HG02943 (cell line): ENCODE data around the gene CPLX1.
A peak's percentile ranks its signal among the peaks of the same experiment; 100 is the strongest.
"Not testable (repeated sequence)": the region's sequence is repeated elsewhere in the genome, so short reads cannot be mapped to it uniquely, and the experiment has no call there.

ENCODE experiments used
- ATAC-seq: cut with Tn5 transposase; IDR thresholded peaks from one replicate; pipeline ENCODE4 v1.9.1; 2021; ENCODE audit warnings: mild to moderate bottlenecking, low read depth, moderate library complexity; ENCODE audit not compliant: unreplicated experiment

CPLX1 gene

DNA sequence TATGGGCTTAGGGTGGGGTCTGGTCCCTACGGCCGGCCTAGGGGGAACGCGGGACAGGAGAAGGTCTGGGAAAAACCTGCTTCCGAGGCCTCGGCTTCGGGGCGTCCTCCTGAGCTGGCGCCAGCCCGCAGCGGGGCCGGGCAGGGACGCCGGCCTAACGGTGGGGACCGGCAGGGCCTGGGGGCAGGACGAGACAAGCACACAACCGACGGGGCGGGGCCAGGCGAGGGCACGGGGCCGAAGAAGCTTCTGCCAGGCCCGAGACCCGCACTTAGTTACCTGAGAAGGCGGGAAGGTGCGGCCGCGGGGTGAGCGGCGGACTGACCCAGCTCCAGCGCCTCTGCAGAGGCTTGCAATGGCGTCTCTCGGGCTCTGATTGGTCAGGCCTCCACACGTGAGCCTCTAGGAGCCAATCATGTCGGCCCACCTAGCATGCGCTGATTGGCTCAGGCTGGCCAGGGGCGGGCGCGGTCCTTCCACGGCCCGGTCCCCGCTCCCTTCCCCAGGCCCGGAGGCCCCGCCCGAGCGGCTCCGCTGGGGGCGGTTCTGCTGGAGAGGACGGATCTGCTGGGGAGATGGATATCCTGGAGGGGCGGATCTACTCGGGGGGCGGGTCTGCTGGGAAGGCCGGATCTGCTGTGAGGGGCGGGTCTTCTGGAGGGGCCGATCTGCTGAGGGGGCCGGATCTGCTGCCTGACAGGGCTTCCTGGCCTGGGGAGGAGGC is 44.3 kb downstream of the CPLX1 start:
- ATAC-seq = peak; percentile 93

DNA sequence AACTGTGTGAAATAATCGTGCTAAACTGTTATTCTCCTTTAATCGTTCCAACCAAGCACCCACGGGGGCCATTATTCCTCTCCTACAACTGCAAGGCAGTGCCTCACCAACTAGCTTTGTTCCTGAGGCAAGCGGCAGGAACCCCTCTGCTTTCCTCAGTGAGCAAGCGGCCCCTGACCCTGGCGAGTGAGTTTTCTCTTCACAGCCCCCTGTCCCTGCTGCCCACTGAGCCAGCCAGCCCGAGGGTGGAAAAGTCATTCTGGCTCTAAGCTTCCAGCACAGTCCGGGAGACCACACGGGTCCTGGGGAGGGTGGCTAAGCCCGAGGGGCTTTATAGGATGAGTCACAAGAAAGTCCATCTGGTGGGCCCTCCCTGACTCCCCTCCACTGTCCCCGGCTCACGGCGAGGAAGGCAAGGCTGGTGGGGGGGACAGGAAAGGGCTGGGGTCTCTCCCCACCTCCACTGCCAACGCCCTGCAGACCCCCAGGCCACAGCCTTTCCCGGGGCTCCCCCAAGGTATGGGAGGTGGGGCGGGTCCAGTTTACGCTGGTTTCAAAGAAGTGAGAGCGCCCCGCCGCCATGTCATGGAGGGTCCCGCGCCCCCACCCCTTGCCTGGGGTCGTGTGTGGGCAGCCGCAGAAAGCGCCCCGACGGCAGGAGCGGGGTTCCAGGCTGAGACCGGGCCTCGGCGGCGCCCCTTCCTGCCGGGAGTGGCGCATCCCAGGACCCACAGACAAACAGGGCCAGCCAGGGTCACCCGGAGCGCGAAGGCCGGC is 45.0 kb downstream of the CPLX1 start:
- ATAC-seq = peak; percentile 2

DNA sequence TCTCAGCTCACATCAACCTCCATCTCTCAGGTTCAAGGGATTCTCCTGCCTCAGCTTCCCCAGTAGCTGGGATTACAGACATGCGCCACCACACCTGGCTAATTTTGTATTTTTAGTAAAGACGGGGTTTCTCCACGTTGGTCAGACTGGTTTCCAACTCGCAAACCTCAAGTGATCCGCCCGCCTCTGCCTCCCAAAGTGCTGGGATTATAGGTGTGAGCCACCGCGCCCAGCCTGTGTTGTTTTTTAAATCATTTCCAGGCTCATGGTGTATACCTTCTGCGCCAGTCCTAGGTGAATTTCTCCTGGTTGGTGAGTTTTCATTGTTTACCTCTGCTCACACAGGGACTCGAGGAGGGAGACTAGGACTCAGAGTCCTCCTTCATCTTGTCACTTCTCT is 45.7 kb downstream of the CPLX1 start:
- ATAC-seq = not testable (repeated sequence)

DNA sequence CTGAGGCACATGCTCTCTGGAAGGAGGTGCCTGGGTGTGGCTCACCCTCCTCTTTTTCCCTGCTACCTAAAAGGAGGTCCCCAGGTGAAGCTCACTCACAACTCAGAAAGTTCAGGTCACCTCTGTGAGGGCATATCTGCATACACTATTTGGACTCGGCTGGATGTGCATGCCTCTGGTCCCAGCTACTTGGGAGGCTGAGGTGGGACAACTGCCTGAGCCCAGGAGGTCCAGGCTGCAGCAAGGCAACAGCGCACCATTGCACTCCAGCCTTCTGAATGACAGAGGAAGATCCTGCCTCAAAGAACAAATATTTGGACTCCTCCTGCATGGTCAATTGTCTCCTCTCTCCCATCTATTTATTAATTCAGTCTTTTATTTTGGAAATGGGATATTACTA is 46.4 kb downstream of the CPLX1 start:
- ATAC-seq = no peak

DNA sequence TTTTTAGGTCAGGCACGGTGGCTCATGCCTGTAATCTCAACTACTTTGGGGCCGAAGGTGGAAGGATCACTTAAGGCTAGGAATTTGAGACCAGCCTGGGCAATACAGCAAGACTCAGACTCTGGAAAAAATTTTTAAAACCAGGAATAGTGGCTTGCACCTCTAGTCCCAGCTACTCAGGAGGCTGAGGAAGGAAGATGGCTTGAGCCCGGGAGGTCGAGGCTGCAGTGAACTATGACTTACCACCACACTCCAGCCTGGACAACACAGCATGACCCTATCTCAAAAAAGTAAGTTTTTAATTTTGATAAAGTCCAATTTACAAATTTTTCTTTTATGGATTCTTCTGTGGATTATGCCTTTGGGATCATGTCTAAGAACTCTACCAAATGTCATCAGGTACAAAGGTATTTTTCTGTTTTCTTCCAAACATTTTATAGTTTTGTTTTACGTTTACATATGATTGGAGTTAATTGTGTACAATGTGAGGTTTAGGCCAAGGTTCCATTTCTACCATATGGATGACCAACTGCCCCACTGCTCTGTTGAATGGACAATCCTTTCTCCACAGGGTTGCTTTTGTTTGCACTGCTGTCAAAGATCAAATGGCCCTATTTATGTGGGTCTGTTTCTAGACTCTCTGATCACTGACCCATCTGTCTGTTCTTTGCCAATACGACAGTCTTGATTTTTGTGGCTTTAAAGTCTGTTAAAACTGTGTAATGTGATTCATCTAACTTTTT is 48.2 kb downstream of the CPLX1 start:
- ATAC-seq = no peak

DNA sequence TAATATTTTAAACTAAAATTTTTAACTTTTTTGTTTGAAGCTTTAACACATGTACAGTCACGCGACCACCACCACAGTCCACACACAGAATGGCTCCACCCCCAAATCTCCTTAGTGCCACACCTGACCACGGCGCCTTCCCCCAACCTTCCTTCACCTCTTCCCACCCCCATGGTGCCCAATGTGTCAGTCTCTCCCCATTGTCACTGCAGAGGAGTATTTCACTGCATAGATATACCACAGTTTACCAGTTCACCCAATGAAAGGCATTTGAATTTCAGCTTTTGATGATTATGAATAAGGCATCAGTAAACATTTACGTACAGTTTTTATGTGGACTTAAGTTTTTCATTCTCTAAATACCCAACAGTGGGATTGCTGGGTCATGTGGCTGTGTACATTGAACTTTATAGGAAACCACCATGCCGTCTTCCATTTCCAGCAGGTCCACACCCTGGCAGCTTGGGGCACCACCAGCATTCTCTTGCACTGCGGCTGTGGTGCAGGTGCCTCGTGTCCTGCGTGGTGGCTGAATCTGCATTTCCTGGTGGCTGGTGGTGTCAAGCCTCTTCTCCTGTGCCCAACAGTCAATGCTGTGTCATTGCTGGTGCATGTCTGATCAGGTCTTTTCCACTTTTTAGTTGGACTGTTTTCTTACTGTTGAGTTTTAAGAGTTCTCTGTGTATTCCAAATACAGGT is 49.0 kb downstream of the CPLX1 start:
- ATAC-seq = no peak

DNA sequence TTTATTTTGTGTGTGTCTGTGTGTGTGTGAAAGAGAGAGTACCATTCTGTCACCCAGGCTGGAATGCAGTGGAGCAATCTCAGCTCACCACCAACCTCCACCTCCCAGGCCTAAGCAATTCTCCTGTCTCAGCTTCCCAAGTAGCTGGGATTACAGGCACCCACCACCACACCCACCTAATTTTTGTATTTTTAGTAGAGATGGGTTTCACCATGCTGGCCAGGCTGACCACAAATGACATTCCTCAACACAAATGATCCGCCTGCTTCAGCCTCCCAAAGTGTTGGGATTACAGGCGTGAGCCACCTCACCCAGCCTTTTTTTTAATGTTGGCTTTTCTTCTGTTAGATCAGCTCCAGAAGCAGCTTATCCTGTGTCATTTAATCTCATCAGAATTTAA is 50.4 kb downstream of the CPLX1 start:
- not testable (repeated sequence) for ATAC-seq

DNA sequence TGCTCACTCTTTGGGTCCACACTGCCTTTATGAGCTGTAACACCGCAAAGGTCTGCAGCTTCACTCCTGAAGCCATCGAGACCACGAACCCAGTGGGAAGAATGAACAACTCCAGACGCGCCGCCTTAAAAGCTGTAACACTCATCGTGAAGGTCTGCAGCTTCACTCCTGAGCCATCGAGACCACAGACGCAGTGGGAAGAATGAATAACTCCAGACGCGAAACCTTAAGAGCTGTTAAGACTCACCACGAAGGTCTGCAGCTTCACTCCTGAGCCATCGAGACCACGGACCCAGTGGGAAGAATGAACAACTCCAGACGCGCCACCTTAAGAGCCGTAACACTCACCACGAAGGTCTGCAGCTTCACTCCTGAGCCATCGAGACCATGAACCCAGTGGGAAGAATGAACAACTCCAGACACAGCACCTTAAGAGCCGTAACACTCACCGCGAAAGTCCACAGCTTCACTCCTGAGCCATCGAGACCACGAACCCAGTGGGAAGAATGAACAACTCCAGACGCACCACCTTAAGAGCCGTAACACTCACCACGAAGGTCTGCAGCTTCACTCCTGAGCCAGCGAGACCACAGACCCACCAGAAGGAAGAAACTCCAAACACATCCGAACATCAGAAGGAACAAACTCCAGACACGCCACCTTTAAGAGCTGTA is 51.4 kb downstream of the CPLX1 start:
- ATAC-seq = not testable (repeated sequence)

DNA sequence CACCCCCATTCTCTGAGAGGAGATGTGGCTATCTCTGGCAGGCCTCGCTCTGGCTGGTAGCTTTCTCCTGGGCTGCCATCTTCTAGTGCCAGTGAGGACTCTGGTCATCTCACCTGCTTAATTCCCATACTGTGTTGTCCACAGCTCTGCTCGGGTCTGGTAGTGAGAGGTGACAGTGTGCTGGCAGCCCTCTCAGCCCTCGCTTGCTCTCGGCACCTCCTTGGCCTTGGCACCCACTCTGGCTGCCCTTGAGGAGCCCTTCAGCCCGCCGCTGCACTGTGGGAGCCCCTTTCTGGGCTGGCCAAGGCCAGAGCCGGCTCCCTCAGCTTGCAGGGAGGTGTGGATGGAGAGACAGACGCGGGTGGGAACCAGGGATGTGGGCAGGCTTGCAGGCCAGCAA is 52.7 kb downstream of the CPLX1 start:
- no peak for ATAC-seq

DNA sequence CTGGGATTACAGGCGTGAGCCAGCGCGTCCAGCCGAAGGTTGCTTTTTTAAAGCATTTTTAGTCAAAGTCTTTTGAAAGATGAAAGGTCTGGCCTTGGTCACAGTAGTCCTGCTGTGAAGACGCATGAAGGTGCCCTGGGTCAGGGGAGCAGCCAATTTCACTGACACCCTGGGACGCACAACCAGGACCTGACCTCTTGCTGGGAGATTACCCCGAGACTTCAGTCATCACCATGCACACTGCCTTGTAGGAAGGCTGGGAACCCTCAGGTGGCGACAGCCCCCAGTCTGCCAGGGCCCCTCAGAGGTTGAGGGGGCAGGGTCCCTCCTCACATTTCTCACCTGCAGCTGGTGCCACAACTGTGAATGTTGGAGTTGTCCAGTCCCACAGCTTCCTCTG is 53.2 kb downstream of the CPLX1 start:
- no peak for ATAC-seq

DNA sequence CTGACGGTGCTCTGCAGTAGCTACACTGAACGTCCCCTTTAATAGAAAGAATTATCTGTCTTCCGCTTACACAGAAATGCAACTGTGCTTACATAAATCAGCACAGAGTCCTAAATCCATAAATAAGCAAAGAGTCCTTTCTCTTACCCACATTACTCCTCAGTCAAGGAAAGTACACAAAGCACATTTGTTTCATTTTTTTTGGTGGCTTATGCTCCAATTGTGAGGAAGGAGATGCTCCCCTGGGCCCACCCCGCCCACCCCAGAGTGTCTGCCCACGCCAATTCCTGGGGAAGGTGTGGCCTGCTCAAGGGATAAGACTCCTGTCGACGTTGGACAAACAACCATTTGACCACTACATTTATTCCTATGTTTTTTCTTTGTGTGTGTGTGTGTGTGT is 53.8 kb downstream of the CPLX1 start:
- no peak for ATAC-seq

DNA sequence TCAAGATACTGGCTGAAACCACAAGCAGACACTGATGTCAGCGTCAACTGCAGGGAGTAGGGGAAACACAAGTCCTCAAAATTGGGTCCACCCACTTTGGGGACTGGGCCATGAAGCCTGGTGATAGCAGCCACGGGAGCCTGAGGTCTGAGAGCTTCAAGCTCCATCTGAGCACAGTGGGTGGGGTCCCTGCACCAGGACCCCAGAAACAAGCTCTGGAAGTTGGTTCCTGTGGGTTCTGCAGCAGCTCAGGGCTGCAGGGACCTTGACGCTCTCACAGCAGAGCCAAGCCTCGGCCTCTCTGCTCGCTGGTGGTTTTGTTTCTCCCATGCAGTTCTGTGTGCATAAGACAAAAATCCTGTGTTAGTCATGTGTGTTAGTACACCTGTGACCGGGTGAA is 54.5 kb downstream of the CPLX1 start:
- no peak for ATAC-seq

DNA sequence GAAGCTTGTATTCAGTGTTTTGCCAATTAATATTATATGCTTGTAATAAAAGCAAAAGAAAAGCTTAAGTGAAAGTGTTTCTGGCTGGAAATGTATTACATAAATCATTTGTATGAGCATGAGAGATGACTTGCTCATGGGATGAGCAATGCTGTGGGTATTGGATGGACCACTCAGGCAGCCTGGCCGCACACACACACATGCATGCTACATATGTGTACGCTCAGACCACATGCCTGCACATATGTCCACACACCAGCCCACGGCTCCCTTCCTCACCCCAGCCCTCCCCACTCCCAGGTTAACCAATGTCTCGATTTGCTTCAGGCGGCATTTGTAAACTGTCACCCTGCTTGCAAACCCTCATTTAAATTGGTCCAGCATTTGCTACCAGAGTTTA is 55.9 kb downstream of the CPLX1 start:
- ATAC-seq = no peak

DNA sequence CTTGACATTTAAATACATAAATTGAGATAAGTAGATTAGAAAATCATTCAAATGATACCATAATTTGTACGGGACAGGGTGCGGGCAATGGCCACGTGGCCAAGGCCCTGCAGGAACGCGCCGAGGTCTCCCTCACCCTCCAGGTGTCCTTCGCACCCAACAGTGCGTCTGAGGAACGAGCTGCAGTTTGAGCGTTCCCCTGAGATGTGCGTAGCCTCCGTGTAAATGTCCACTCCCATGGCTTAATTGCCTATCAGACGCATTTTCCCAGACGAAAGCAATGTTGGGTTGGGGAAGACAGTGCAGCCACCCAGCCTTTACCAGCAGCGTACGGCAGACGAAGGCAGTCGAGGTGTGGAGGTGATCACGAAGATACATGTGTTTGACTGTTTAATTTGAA is 56.4 kb downstream of the CPLX1 start:
- ATAC-seq = no peak

DNA sequence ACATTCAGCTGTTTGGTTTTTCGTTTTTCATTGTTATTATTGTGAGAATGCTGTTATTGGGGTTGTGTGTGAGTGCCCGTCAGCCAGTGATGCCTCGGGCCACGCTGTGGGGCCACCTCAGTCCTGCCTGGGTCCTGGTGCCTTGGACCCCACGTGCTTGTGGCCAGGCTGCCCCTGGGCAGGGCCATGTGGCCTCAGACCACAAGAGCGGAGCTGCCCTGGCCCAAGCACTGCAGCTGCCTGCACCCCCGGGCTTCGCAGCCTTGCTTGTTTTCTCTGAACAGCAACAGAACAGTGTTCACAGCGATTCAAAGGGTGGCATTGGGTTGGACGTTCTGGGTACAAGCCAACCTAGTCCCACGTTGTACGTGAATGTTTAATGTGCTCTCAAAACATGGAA is 56.9 kb downstream of the CPLX1 start:
- ATAC-seq = no peak

DNA sequence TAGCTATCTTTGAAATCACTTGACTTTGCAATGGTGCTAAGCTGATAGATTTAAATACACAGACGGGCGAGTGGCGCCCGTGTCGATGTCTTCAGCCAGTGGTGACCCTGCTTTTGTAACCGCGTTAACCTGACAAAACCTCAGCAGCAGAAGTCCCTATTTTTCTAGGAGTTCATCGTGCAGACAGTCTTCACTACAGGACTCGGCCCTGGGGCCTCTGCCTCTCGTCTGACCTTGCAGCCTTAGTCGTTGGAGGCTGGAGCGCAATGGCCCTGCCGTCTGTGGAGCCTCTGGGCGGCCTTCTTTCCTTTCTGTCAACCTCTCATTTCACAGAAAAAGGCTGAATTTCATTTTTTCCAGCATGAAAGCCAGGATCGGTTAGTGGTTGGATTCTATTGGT is 57.9 kb downstream of the CPLX1 start:
- ATAC-seq = no peak

DNA sequence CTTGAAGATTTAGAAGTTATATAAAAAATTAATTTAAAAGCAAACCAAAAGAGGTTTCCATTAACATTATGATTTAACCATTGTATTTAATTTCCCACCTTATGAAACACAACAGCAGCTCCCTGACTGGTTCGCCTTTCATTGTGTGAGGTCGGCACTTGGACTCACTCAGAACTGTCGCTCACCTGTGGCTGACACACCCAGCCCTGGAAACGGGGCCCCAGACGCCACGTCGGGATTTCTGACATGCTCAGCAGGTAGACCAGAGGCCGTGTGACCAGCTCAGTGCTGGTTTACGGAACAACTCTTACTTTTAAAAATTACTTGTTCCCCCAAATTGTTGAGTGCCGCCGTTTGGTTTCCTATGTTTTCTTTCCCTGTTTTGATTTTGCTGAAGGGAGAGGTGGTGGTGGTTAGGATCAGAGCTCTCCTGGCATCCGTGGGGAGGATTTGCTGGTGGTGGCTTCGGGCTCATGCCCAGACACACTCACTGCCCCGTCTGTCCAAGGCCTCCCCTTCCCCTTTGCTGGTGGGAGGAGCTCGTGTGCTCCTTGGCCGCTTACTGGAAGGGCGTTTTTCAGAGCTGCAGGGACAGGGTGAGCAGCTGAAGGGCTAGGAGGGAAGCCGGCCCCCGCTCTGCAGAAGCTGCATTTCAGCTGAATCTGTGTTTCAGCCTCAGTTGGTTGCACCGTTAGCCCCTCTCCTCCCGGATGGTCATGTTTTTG is 59.2 kb downstream of the CPLX1 start:
- ATAC-seq = no peak

DNA sequence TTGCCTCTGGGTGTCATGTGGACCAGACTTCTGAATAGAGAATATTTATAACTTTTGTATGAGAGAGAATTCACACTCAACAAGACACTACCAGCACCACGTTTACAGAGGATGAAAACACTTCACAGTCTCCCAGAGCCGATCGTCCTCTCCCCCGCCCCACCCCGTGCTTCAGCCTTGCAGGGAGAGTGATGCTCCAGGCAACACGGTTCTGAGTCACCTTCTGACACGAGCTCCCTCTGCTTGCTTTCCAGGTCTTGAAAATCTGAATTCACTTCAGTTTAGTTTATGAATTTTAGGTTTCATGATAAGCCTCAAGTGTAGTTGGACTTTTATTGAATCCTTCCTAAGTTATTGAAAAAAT is 59.8 kb downstream of the CPLX1 start:
- no peak for ATAC-seq

DNA sequence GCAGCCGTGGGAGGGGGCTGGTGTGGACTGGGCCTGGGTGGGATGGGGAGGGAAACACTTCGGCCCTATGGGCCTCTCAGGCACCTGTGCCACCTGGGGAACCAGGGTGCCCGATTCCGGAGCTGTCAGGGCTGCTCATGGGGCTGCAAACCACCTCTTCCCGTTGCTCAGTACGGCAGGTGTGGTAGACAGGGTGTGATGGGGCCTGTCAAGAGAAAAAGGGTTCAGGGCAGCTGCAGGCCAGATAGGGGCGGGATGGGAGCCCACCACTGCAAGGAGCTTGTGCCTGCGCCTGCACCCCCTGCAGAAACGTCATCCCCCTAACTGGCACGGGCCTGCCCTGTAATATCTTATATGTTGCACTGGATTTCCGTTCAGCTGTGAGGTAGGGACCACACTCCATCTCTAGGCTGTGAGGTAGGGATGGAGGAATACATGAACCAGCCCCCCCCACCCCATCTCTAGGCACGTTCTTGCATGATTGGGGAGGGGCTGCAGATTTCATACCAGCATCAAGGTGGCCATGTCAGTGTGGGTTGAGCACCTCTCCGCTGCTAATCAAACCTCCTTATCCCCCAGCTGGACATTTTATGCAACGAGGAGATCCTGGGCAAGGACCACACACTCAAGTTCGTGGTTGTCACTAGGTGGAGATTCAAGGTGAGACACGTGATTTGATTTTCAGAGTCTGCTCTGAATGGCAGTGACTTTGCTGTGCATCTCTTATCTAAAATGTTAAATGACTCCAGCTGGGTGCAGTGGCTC is 61.3 kb downstream of the CPLX1 start:
- no peak for ATAC-seq
